ENCODE data around the gene GCAT. TPM values are rescaled to one million over a fixed set of nuclear protein-coding genes. Genes with fewer than 3 reads are reported as not detected.
"Not testable (repeated sequence)": the region's sequence is repeated elsewhere in the genome, so short reads cannot be mapped to it uniquely, and the experiment has no call there.

The GCAT gene
- total and polyA plus RNA-seq, 10 of the 15 experiments (the other 5 are each of a cell fraction or from before 2014, with no cell fraction given) = 0.95 to 34.3 (median 15.3) TPM

GRCh38 chr22:37796079-37796478 is 11.7 kb upstream of the GCAT start (continued):
- TF ChIP-seq EGR1 (IDR thresholded peaks at IDR 0.05; ENCODE audit: borderline replicate concordance in 1 of 2, low read depth in 2 of 2, low read length in 2 of 2) = no peak
- TF ChIP-seq CHD2 (IDR thresholded peaks at IDR 0.05; ENCODE audit: borderline replicate concordance, low read depth, low read length) = no peak
- TF ChIP-seq HSF1 (IDR thresholded peaks at IDR 0.05; ENCODE audit: low read depth, low read length) = no peak
- no peak for TF ChIP-seq ZSCAN29 (IDR thresholded peaks at IDR 0.05)
- no peak for TF ChIP-seq EED (IDR thresholded peaks at IDR 0.05; ENCODE audit: low read depth)

GRCh38 chr22:37797259-37797658 is 10.5 kb upstream of the GCAT start:
- 73% methylated on average over 7 of the region's 7 CpGs for WGBS (ENCODE audit: insufficient coverage, insufficient replicate concordance, low lambda C conversion rate, missing lambda C conversion rate)
- H3K9ac ChIP-seq (ENCODE audit: control insufficient read depth, insufficient read depth, low read length); H3K4me3 ChIP-seq; H3K4me2 ChIP-seq (ENCODE audit: control insufficient read depth, insufficient read depth); H3K79me2 ChIP-seq (ENCODE audit: control insufficient read depth, insufficient read depth, low read length); H3K27ac ChIP-seq (ENCODE audit: control insufficient read depth, insufficient read depth); POLR2A ChIA-PET; intact Hi-C loops (cut with micrococcal nuclease; ENCODE audit: unreplicated experiment); RAD21 ChIA-PET (ENCODE audit: unreplicated experiment); FAIRE-seq; BruUV-seq (replicated peaks); ATAC-seq; in situ Hi-C loops (cut with MboI); SMC1A ChIA-PET (ENCODE audit: uncharacterized antibody, unreplicated experiment); H2AFZ ChIP-seq (ENCODE audit: control insufficient read depth, low read depth, low read length); H3K4me1 ChIP-seq (ENCODE audit: control insufficient read depth, insufficient read depth, low read length); H3K27me3 ChIP-seq (replicated peaks in 1 of 2; ENCODE audit: control insufficient read depth in 2 of 2, insufficient read depth in 2 of 2, low read length in 1 of 2); H3K36me3 ChIP-seq (ENCODE audit: control insufficient read depth in 2 of 2, insufficient read depth in 2 of 2, low read length in 1 of 2); H4K20me1 ChIP-seq (ENCODE audit: control insufficient read depth, insufficient read depth); H3K9me3 ChIP-seq (replicated peaks; ENCODE audit: control insufficient read depth, insufficient read depth, low read length); DNase-seq (ENCODE audit: low read depth, low spot score): not testable (repeated sequence)
- CTCF ChIA-PET = interaction anchor here (1.5 kb wide), 1 partner anchor 139 kb away, joined by 3 read pairs; the partner anchor contains the start of gene PDXP

All from GM12878 (cell line).